ENCODE measurements around the gene UCKL1.
A peak's percentile ranks its signal among the peaks of the same experiment; 100 is the strongest.

The UCKL1 gene

DNA sequence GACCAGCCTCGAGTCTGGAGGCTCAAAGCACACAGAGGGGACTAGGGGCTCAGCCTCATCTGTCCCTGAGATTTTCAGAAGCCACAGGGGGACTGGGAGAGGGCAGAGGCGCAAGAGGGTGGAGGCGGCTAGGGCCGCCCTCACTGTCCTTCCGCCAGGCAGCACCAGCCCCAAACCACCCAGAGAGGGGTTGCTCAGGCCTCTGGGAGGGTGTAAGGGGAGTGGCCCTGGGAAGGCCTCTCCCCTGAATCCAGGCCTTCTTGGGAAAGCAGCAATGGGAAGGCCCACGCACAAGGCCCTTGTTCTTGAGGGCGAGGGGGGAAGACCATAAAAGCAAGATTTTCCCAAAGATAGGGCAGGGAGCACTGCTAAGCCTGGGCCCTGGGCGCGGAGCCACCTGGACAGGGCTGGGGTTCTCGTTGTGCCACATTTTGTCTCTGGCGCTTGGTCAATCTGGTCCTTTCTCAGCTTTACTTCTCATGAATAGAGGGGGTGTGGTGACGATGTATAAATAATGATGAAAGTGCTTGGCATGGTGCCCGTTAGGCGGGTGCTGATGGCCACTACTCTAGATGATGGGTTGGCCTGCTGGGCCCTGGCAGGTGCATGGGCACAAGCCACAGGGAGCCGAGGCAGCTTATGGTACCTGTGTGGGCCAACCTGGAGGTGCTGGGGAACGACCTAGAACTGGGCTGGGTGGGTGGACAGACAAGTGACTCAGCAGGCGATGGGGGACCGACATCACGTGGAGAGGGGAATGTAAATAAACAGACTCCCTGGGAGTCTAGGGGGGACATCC is 18.4 kb upstream of the UCKL1 start:
- no peaks in the 10 kb centered on the region for H3K9me3 ChIP-seq (ENCODE audit: insufficient read depth, low read depth, low read length)
- TF ChIP-seq, protein P1, sequence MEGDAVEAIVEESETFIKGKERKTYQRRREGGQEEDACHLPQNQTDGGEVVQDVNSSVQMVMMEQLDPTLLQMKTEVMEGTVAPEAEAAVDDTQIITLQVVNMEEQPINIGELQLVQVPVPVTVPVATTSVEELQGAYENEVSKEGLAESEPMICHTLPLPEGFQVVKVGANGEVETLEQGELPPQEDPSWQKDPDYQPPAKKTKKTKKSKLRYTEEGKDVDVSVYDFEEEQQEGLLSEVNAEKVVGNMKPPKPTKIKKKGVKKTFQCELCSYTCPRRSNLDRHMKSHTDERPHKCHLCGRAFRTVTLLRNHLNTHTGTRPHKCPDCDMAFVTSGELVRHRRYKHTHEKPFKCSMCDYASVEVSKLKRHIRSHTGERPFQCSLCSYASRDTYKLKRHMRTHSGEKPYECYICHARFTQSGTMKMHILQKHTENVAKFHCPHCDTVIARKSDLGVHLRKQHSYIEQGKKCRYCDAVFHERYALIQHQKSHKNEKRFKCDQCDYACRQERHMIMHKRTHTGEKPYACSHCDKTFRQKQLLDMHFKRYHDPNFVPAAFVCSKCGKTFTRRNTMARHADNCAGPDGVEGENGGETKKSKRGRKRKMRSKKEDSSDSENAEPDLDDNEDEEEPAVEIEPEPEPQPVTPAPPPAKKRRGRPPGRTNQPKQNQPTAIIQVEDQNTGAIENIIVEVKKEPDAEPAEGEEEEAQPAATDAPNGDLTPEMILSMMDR (conservative IDR thresholded peaks at IDR 0.05; ENCODE audit: low read length) = no peak
- H3K79me2 ChIP-seq (ENCODE audit: insufficient read depth, low read length) = 0 out of 2 replicates have a peak, but pooled peaks cover 6% of the 10 kb centered on the region
- H3K9me2 ChIP-seq (replicated peaks; ENCODE audit: low read depth, low read length) = no peaks in the 10 kb centered on the region
- H4K20me1 ChIP-seq (ENCODE audit: insufficient read depth, low read length, poor library complexity, severe bottlenecking) = no peaks in the 10 kb centered on the region
- no peak overlapping the region for H3K4me3 ChIP-seq (ENCODE audit: low read length, poor library complexity, severe bottlenecking)
- no peak overlapping the region for H3K9ac ChIP-seq (ENCODE audit: low read depth, low read length, poor library complexity, severe bottlenecking)
- no peak overlapping the region for H2AFZ ChIP-seq (ENCODE audit: low read length)
- H3K36me3 ChIP-seq (ENCODE audit: insufficient read depth, low read length) = no peaks in the 10 kb centered on the region
- no peaks in the 10 kb centered on the region for H3F3A ChIP-seq (ENCODE audit: low read depth)
- H3K4me1 ChIP-seq (ENCODE audit: insufficient read depth, low read length, poor library complexity, severe bottlenecking) = peaks cover 24% of the 10 kb centered on the region
- no peaks in the 10 kb centered on the region for H3K27me3 ChIP-seq (ENCODE audit: insufficient read depth, low read length, poor library complexity, severe bottlenecking)
- H3K4me2 ChIP-seq (ENCODE audit: low read depth, low read length, poor library complexity, severe bottlenecking) = no peak overlapping the region

DNA sequence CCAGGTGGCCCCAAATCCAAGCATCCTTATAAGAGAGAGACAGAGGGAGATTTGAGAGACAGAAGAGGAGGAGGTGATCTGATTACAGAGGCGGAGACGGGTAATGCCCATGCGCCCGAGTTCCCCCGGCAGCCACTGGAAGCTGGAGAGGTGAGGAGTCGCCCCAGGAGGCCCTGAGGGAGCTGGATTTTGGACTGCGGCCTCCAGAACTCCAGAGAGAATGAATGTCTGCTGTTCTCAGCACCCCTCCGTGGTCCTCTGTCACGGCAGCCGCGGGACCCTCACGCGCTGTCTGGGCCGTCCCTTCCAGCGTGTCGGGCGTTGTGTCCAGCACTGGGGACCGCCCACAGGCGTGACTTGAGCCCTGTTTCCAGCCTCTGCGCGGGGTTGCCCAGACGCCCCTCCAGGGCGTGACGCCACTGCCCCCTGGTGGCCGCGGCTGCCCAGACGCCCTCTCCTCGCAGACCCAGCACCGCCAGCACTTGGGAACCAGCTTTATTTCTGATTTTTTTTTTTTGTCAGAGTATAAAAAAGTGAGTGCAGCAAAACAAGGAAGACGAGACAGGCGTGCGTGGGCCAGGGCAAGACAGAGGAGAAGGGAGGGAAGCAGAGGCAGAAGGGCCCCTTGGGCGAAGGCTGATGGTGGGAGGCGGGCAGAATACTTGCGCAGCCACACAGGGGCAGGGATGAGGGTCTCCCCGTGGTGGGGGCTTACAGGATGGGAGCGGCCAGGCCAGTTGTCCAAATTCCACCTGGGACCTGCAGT is 17.6 kb upstream of the UCKL1 start:
- peaks cover 27% of the 10 kb centered on the region for H3K4me1 ChIP-seq (ENCODE audit: insufficient read depth, low read length, poor library complexity, severe bottlenecking)
- no peaks in the 10 kb centered on the region for H4K20me1 ChIP-seq (ENCODE audit: insufficient read depth, low read length, poor library complexity, severe bottlenecking)
- no peak overlapping the region for H3K4me3 ChIP-seq (ENCODE audit: low read length, poor library complexity, severe bottlenecking)
- H3K9me2 ChIP-seq (replicated peaks; ENCODE audit: low read depth, low read length) = no peaks in the 10 kb centered on the region
- no peaks in the 10 kb centered on the region for H3K27me3 ChIP-seq (ENCODE audit: insufficient read depth, low read length, poor library complexity, severe bottlenecking)
- no peaks in the 10 kb centered on the region for H3F3A ChIP-seq (ENCODE audit: low read depth)
- TF ChIP-seq, protein P1 (conservative IDR thresholded peaks at IDR 0.05; ENCODE audit: low read length) = peak; percentile 95
- TF ChIP-seq EZH2phosphoT487 (IDR thresholded peaks at IDR 0.05; ENCODE audit: borderline replicate concordance) = no peak
- no peaks in the 10 kb centered on the region for H3K36me3 ChIP-seq (ENCODE audit: insufficient read depth, low read length)
- no peak overlapping the region for H3K4me2 ChIP-seq (ENCODE audit: low read depth, low read length, poor library complexity, severe bottlenecking)
- peaks cover 11% of the 10 kb centered on the region; the same call in 1 of the 2 replicates for H3K79me2 ChIP-seq (ENCODE audit: insufficient read depth, low read length)
- no peaks in the 10 kb centered on the region for H3K9me3 ChIP-seq (ENCODE audit: insufficient read depth, low read depth, low read length)
- no peak overlapping the region for H2AFZ ChIP-seq (ENCODE audit: low read length)
- H3K9ac ChIP-seq (ENCODE audit: low read depth, low read length, poor library complexity, severe bottlenecking) = no peak overlapping the region

DNA sequence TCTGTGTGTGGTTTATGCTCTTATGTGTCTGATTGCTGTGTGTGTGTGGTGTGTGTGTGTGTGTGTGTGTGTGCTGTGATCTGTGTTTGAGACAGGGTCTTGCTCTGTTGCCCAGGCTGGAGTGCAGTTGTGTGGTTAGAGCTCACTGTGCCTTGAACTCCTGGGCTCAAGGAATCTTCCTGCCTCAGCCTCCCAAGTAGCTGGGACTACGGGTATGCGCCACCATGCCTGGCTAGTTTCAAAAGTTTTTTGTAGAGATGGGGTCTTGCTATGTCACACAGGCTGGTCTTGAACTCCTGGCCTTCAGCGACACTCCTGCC is 16.9 kb upstream of the UCKL1 start:
- Histone ChIP-seq H3K36me3 (ENCODE audit: insufficient read depth, low read length) (no peaks in the 10 kb centered on the region), H2AFZ (ENCODE audit: low read length) (no peak overlapping the region), H3K9me3 (ENCODE audit: insufficient read depth, low read depth, low read length) (no peaks in the 10 kb centered on the region), H3K79me2 (ENCODE audit: insufficient read depth, low read length) (peaks cover 13% of the 10 kb centered on the region; the same call in 1 of the 2 replicates), H3K27me3 (ENCODE audit: insufficient read depth, low read length, poor library complexity, severe bottlenecking) (no peaks in the 10 kb centered on the region), H3K4me2 (ENCODE audit: low read depth, low read length, poor library complexity, severe bottlenecking) (no peak overlapping the region), H4K20me1 (ENCODE audit: insufficient read depth, low read length, poor library complexity, severe bottlenecking) (no peaks in the 10 kb centered on the region), H3K9ac (ENCODE audit: low read depth, low read length, poor library complexity, severe bottlenecking) (no peak overlapping the region), H3F3A (ENCODE audit: low read depth) (no peaks in the 10 kb centered on the region), H3K4me3 (ENCODE audit: low read length, poor library complexity, severe bottlenecking) (no peak overlapping the region), H3K4me1 (ENCODE audit: insufficient read depth, low read length, poor library complexity, severe bottlenecking) (peaks cover 29% of the 10 kb centered on the region), H3K9me2 (replicated peaks; ENCODE audit: low read depth, low read length) (no peaks in the 10 kb centered on the region)
- no peak for TF ChIP-seq EZH2phosphoT487 (IDR thresholded peaks at IDR 0.05; ENCODE audit: borderline replicate concordance)
- TF ChIP-seq, protein P1 (conservative IDR thresholded peaks at IDR 0.05; ENCODE audit: low read length) = no peak
